T-helper 1 cell (primary cell): ENCODE data around the gene TBC1D10B.
"Not testable (repeated sequence)": the region's sequence is repeated elsewhere in the genome, so short reads cannot be mapped to it uniquely, and the experiment has no call there.

Source experiments
- DNase-seq, 5 donors: peaks; one replicate each; pipeline ENCODE4 v3.0.0-alpha.2; 2012 to 2020

The TBC1D10B gene

DNA sequence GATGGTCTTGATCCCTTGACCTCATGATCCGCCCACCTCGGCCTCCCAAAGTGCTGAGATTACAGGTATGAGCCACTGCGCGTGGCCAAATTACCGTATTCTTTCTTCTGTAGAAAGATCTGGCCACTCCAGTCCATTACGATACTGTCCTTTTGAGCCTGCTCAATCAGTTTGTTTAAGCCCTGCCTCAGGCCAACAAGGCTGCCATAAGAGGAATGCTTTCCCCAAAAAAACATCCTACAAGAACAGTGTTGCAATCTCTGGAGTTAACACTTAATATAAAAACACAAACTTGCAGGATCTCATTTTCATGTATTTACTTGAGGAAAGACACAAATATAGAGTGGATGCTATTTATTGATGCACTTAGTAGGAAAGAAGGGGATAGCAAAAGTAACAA, 46.1 kb downstream of the TBC1D10B start:
- not testable (repeated sequence) for DNase-seq

DNA sequence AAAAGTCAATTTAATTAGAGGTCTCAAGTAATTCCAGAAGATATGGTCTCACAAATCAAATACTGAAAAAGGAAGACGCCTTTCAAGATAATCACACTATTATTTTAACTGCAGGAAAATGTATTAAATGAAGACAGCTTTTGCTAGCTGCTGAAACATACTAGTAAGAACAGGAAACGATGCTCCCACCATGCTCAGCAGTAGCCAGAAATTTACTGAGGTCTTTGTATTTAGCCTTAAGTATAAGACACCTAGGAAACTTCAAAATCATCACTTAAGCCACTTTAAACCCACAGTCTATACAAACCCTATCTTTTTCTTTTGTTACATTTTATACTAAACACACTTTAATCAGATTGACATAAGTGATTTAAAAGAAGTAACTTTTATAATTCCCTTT, 51.6 kb downstream of the TBC1D10B start:
- not testable (repeated sequence) for DNase-seq

DNA sequence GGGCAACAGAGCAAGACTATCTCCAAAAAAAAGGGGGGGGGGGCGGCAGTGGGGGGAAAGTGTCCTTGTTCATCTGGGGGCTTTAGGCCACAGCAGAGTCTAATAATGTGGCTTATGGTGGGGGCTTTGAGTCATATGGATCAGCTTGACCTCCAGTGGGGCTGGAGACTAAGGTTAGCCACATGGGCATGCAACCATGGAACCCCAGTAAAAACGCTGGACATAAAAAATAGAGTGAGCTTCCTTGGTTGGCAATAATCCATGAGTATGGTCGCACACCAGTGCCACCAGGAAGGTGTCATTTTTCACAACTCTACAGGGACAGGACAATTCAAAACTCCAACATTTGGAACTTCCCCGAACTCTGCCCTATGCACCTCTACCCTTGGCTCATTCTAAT, 59.4 kb downstream of the TBC1D10B start:
- not testable (repeated sequence) for DNase-seq

DNA sequence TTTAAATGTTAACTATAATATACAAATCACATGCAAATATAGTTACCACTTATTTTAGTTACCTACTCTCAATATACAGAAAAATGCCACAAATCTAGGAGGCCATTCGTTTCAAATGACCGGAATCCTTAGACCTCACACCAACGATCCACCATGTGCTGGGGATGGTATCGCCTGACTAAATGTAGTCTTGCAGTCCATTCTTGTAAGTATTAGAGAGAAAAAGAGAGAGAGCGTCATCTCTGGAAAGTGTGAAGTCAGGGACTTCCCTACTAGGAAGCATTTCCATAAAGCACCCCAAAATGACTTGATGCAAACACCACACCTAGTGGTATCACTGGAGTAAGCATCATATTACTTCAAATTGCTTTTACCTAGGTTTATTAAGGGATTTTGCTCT, 61.0 kb downstream of the TBC1D10B start:
- DNase-seq, result not testable (repeated sequence)
